HG03432 (cell line): ENCODE measurements around the gene CD38.
A peak's percentile ranks its signal among the peaks of the same experiment; 100 is the strongest.
"Not testable (repeated sequence)": the region's sequence is repeated elsewhere in the genome, so short reads cannot be mapped to it uniquely, and the experiment has no call there.

Experiments
- ATAC-seq: cut with Tn5 transposase; IDR thresholded peaks from one replicate; pipeline ENCODE4 v1.9.1; 2021; ENCODE audit warnings: mild to moderate bottlenecking, moderate library complexity; ENCODE audit not compliant: unreplicated experiment

CD38 gene

DNA sequence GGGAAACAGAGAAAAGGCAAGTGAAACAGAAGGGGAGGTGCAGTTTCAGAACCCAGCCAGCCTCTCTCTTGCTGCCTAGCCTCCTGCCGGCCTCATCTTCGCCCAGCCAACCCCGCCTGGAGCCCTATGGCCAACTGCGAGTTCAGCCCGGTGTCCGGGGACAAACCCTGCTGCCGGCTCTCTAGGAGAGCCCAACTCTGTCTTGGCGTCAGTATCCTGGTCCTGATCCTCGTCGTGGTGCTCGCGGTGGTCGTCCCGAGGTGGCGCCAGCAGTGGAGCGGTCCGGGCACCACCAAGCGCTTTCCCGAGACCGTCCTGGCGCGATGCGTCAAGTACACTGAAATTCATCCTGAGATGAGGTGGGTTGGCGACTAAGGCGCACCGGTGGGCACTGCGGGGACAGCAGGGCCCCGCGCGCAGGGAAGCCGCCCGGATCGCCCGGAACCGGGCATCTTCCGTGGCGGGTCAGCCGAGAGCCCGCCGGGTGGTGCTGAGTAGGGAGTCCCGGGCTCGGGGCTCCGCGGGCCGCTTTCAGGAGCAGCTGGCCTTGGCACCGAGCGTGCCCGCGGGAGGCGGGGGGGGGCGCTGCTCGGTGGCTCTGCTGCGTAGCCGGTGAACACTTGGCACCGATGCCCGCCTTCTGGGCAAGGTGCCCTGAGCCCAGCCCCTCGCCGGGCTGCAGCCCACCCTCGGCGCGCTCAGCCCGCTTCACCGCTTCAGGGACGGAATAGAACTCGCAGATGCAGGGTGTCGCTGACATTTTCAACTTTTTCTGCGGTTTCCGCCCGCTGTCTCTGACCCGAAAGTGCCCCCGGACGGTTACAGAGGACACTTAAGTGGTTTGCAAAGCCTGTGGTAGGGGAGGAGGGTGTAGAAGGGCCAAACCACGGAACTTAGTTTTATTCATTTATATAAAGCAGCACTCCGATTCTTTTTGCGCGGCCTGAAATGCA, at the start of gene CD38:
Gene CD38 (plus strand): TSS at position 40 of the 953 bp plus-strand sequence. CDS start 87 bp downstream, at position 127.
- peak; percentile 76 for ATAC-seq

DNA sequence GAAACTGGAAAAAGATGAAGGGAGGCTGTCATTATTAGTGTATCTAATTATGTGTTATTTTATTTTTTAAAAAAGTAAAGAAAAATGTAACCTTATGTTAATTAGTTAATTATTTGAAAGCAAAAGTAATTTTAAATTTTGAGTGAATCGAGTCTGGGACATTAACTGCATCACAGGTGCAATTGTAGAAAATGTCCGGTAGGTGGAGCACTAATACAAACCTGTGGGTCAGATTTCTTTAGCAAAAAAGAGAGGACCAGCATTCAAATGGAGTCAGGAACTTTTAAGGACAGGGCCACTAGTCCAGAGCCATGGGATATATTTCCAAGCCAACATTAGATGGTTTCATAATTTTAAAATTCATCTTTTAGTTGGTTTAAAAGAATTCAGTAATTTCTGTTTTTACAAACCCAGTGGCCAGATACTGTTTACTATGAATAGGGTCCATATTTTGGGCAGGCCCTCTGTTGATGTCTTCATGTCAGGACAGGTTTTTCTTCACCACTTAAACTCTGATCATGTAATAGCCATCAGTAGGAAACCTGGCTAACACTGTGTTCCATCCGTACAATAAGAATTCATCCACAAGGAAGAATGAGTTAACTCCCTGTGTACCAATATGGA, 48.1 kb upstream of the CD38 start:
- peak; percentile 80 for ATAC-seq

DNA sequence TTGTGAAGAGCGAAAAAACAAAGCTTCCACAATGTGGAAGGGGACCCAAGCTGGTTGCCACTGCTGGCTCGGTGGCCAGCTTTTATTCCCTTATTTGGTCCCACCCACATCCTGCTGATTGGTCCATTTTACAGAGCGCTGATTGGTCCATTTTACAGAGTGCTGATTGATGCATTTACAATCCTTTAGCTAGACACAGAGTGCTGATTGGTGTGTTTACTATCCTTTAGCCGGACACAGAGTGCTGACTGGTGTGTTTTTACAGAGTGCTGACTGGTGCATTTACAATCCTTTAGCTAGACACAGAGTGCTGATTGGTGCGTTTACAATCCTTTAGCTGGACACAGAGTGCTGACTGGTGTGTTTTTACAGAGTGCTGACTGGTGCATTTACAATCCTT, 45.1 kb upstream of the CD38 start:
- ATAC-seq = not testable (repeated sequence)

DNA sequence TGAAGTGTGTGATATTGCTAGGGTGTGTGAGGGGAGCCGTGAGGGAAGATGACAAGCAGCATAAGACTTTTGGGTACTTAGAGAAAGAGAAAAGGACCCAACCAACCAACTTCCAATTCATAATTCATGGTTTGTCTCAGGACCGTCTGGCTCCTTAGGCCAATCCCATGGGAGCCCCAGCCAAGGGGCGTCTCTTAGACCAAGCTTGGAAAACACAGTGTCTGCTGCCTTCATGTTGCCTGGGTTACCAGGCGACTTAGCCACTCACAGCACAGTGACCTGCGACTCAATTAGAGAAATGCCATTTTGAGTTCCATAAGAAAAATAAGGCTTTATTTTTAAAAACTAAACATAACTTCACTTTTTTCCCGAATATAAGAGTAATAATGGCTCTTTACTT, 42.6 kb upstream of the CD38 start:
- no peak for ATAC-seq

DNA sequence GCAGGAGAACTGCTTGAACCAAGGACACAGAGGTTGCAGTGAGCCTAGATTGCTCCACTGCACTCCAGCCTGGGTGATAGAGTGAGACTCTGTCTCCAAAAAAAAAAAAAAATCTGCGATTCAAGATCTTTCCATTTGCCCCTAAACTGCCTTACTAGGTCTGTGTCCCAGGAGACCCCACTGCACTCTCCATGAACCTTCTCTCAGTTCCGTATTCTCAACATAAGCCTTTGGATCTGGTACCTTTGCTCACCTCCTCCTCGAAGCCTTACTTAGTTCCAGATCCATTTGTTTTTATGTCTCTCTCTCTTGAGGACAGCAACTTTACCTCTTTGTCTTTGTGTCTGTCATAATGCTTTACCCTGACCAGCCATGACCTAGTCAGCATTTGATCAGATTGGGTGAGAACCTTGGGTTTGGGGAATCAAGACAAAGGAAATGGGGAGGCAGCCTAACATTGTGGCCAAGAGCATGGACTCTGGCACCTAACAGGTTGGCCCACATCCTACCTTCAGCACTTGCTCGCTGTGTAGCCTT, 41.5 kb upstream of the CD38 start:
- ATAC-seq = no peak

DNA sequence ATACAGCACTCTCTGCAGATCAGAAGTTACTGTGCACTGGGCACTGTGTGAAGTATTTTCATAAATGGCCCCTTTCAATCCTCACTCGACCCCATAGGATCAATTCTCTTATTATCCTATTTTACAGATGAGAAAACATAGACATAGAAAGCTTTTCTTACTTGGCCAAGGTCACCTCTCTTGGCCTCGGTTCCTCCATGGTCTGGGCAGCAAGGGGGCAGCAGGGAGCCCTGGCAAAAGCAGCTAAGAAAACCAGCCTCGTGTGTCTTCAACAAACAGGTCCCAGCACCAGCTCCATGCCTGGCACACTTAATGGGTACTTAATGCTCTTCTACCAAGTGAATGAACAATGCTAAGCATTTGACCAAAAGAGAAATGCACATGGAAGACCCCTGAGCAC, 40.9 kb upstream of the CD38 start:
- ATAC-seq = no peak

DNA sequence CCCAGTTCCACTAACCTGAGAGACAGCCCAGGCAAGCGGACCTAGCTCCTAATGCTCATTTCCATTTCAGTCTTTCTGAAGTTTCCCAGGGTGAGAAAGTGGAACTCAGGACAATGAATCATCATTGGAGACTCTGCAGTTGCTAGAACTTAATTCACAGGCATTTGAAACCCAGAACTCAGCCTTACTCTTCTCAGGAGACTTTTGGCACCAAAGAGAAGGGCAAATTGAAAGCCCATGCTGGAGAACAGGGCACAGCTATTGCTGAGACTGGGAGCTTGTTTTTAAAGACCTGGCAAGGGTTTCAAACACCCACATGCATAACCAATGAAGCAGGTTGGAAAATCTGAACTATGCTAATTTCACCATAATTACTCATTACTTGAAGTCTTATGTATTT, 39.3 kb upstream of the CD38 start:
- no peak for ATAC-seq

DNA sequence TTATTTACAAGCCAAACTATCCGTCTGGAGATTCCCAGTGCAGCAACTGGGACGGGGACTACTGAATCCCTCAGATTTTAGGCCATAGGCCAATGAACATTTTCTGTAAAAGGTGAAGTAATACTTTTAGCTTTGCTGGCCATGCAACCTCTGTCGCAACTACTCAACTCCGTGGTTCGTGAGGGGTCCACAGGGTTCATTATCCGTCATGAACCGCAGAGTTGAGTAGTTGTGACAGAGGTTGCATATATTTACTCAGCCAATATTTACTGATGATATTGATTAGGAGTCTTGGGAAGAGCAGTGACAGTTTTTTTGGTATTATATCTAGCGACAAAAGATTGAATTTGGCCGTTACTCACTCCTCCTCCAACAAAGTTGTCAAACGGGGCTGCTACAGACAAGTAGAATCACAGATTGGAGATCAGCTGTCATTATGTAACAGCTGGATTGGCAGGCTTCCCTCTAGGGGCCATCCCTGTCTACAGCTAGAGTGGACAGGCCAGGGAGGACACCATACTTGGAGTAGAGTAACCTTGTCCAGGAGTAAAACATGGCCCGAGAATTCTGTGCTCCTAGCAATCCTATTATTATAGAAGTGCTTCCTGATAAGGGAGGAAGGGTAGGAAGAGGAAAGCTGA, 37.2 kb upstream of the CD38 start:
- ATAC-seq = no peak

DNA sequence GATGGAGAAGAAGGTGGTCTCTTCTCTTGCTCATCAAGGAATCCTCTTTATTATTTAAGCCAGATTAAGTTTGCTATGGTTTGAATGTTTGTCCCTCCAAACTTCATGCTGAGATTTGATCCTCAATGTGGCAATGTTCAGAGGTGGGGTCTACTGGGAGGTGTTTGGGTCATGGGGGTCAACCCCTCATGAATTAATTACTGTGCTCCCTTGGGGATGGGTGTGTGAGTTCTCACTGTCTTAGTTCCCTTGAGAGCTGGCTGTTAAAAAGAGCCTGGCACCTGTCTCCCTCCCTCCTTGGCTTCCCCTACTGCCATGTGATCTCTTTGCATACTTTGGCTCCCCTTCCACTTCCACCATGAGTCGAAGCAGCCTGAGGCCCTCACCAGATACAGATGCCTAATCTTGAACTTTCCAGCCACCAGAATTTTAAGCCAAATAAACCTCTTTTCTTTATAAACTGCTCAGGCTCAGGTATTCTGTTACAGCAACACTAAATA, 36.0 kb upstream of the CD38 start:
- ATAC-seq = no peak

DNA sequence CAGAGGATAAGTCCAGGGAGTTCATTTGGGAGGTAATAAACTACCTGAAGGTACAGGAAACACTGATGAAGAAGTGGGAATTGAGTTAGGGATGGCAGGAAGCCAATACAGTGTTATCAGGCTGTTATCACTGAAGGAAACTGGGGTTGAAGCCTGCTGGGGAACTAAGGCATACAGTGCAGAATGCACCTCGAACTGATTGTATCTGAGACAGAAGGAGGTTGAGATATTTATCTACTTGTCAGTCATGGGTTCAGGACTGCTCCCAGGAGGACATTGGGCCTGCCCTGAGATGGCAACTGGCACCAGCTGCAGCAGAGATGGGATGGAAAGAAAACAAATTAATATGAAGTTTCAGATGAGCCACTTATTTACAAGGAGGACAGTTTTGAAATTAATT, 35.5 kb upstream of the CD38 start:
- no peak for ATAC-seq

DNA sequence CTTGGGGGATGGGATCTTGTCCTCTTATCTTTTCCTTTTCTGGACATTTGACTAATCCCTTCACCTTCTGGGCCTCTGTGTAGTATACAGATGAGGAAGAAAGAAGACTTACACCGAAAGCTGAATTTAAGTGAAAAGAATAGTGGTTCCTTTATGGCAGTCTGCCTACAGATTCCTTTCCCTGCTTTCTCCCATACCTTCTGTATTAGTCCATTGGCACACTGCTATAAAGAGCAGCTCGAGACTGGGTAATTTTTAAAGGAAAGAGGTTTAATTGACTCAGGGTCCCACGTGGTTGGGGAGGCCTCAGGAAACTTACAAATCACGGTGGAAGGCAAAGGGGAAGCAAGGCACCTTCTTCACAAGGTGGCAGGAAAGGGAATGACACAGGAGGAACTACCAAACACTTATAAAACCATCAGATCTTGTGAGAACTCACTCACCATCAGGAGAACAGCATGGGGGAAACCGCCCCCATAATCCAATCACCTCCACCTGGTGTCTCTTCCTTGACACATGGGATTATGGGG, 34.0 kb upstream of the CD38 start:
- no peak for ATAC-seq

DNA sequence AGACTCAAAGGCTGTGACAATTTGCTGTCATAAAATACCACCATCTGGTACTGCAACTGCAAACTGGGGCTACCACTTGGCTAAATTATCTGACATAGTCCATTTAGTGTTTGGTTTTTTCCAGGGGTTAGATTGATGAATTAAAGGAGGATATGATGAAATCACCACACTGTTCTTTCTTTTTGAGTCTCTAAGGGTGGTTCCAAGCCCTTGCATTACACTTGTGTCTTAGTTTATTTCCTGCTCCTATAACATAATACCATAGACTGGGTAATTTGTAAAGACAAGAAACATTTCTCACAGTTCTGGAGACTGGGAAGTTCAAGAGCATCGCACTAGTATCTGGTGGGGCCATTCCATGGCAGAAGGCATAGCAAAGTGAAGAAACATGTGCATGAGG, 32.0 kb upstream of the CD38 start:
- ATAC-seq = no peak

DNA sequence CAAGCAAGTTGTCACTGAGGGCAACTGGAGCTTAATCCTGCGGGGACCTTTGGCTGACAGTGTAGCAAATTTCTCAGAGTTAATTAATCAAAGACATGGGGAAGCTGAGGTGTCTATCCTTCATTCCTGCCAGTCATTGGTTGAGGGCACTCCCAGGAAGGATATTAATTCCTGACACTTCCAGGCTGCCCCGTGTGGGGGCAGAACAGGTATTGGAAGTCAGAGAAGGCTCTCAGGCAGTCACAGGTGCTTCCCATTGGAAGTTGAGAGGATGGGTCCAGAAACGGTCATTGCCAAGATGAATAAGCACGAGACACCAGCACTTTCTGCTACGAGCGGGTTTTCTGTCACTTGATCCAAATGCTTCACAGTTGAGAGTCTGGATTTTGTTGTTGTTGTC, 29.1 kb upstream of the CD38 start:
- no peak for ATAC-seq

DNA sequence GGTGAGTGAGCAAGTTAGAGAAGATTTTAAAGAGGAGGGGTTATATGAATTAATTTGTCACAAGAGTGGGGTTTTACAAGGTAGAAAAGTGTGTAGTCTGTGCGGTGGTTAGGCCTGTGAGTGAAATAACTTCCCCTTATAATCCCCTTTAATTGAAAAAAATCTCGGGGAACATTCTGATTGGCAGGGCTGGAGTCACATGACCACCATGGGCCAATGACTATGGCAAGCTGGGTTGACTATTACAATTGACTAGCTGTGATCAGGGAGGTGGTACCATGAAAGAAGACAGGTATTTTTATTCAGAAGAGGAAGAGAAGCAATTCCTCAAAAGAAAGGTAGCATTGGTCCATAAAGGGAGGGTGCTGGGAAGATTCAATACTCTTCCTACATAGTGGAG, 27.0 kb upstream of the CD38 start:
- ATAC-seq = no peak

DNA sequence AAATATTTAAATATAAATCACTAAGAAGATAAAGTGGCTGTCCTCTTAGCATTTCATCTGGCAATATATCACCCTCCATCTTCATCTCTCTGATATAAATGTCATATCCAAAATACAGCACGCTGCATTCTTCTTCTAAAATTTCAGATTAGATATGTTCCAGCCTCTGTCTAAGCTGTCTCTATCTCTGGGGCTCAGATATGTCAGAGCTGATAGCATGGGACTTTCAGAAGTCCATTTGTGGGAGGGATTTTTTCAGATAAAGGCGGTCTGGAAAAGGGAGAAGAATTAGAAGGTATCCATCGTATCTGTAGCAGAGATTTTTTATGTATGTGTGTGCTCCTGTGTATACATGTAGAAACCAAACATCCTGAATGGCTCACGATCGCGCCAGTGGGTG, 25.0 kb upstream of the CD38 start:
- no peak for ATAC-seq

DNA sequence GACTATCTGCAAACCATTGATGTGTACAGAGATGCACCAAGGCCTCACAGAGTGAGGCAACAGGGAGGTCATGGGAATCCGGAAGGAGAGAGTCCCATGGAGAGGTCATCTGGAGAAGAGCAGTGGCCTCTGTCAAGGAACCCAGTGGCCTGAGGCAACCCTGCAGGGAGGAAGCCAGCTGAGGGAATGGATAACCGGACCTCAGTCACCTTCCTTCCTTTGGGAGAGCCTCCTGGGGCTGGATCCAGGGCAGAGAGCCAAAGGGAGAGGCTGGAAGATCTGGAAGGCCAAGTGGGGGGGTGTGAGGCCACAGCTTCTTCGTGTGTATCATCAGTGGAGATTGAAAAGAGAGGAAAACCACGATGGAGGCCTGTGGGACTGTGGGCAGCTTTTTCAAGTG, 24.3 kb upstream of the CD38 start:
- ATAC-seq = no peak

DNA sequence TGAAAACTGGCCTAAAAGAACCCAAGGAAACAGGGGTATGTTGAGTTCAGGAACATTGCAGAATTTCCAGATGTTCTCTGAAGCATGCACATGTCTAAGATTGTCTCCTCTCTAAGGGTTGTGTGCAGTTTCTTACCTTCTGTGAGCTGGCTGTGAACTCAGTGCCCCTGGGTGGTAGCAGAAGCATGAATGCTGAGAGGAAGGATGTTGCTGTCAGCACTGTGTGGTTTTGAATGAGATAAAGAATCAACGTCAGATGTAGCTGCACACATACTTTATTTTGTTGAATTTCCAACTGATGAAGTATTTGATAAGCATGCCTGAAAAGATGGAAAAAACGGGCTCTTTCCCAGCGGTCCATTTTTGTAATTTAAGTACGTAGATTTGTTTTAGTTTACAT, 23.8 kb upstream of the CD38 start:
- no peak for ATAC-seq

DNA sequence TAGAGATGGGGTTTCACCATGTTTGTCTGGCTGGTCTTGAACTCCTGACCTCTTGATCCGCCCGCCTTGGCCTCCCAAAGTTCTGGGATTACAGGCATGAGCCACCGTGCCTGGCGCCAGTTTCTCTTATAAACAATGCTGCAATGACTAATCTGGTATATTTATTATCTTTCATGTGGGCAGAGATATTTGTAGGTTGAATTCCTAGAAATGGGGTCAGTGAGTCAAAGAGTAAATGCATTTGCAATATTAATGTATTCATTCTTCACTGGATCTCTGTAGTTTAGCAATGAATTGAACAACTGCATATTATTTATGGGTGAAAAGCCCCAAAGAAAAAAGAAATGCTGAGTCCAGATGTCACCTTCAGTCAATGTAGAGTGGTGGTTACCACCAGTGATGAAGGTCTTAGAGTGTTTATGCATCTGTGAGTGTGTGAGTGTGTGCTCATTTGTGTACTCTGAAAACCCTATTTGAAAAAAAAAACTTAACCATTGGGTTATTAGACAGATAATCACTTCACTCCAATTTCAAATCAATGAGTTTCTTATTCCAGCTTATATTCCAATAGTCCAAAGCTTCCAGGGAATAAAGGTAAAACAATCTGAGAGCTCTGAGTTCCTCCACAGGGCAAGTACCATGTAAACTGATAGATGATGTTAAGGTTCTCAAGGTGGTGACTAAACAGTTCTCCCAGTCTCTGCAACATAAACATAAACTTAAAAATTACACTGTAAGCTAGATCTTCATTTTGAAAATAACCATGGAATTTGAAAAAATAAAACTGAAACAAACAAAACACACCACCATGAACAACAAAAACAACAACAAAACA, 22.6 kb upstream of the CD38 start:
- ATAC-seq = peak; percentile 35

DNA sequence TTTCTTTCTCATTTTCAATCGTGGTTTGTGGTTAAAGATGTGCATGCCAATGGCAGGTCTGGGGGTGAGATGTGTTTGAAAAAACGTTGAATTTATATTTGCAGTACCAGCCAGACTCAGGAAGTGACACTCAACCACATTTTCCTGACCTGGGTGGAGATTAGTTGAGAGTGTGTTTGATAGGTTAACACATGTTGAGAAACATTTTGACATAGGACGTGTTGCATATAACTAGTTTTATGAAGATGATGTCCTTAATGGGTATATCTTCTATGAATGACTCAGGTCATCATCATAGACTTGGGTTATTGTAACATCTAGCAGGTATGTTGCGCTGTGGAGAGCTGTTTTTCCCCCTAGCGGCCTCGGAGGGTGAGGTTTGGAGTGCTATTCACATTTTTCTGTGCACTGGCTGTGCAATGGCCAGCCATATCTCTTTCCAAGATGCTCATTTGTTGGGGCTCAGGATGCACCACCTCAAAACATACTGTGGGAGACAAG, 21.7 kb upstream of the CD38 start:
- ATAC-seq = peak; percentile 81

DNA sequence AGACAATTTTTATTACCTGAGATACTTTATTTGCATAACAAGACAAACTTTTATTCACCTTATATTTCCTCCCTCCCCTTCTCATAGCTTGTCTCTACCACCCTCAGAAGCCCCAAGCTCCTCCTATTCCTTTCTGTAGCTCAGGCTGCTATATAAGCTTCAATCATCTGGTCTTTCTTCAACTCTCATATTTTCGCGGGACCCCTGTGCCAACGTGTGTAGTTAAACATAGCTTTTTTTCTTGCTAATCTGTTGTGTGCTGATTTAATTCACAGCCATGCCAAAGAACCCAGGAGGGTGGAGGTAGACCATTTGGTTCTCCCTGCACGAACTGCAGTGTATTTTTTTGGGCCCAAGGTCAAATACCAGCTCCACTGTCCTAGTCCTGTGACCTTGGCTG, 21.1 kb upstream of the CD38 start:
- ATAC-seq = no peak
